ENCODE results near the gene DLX1. TPM values are rescaled to one million over a fixed set of nuclear protein-coding genes. Genes with fewer than 3 reads are reported as not detected.
"Not testable (repeated sequence)": the region's sequence is repeated elsewhere in the genome, so short reads cannot be mapped to it uniquely, and the experiment has no call there.

DLX1 gene
- total RNA-seq, 1 donor from 2014 or later, result not detected

- no peak for ATAC-seq
These were observed 20.2 kb upstream of the DLX1 start for GRCh38 chr2:172065111-172065510.

GRCh38 chr2:172066394-172066886 lies 18.9 kb upstream of the DLX1 start:
- ATAC-seq, result no peak

- ATAC-seq, result not testable (repeated sequence)
These were observed 17.4 kb upstream of the DLX1 start for GRCh38 chr2:172067905-172068304.

GRCh38 chr2:172070936-172071335 lies 14.4 kb upstream of the DLX1 start:
- no peak for ATAC-seq

GRCh38 chr2:172072303-172072702 lies 13.0 kb upstream of the DLX1 start:
- ATAC-seq, result no peak

- no peak for ATAC-seq
These were observed 12.6 kb upstream of the DLX1 start for GRCh38 chr2:172072706-172073105.

- no peak for ATAC-seq
These were observed 11.8 kb upstream of the DLX1 start for GRCh38 chr2:172073518-172073917.

GRCh38 chr2:172074254-172074653 lies 11.1 kb upstream of the DLX1 start:
- ATAC-seq, result no peak

GRCh38 chr2:172079416-172079815 lies 5.9 kb upstream of the DLX1 start:
- ATAC-seq, result no peak

- ATAC-seq, result no peak
These were observed 5.3 kb upstream of the DLX1 start for GRCh38 chr2:172079838-172080640.

GRCh38 chr2:172080641-172081220 lies 4.6 kb upstream of the DLX1 start:
- ATAC-seq, result no peak

- no peak for ATAC-seq
These were observed 3.9 kb upstream of the DLX1 start for GRCh38 chr2:172081221-172082022.

GRCh38 chr2:172082105-172082943 lies 3.0 kb upstream of the DLX1 start:
- ATAC-seq, result no peak

GRCh38 chr2:172082944-172083627 lies 2.2 kb upstream of the DLX1 start:
- no peak for ATAC-seq

GRCh38 chr2:172083628-172084394 lies 1.5 kb upstream of the DLX1 start:
- no peak for ATAC-seq

GRCh38 chr2:172084395-172084644 lies 987 bp upstream of the DLX1 start:
- no peak for ATAC-seq

GRCh38 chr2:172084645-172085459 lies 455 bp upstream of the DLX1 start:
- ATAC-seq, result peak; percentile 97

GRCh38 chr2:172086241-172087206 lies 1.2 kb downstream of the DLX1 start:
- peak; percentile 43 for ATAC-seq

- ATAC-seq, result no peak
These were observed 2.0 kb downstream of the DLX1 start for GRCh38 chr2:172087207-172087779.

All from esophagus mucosa (tissue), 1 donor.